Hepatocyte (in vitro differentiated cells): ENCODE measurements around the gene QRICH1. TPM values are rescaled to one million over a fixed set of nuclear protein-coding genes. Genes with fewer than 3 reads are reported as not detected.
A peak's percentile ranks its signal among the peaks of the same experiment; 100 is the strongest.

Source experiments
- DNase-seq: peaks from one replicate; pipeline ENCODE4 v3.0.0-alpha.2; 2016; ENCODE audit warnings: low spot score
- H2AFZ ChIP-seq: fragments of 200-600 bp; sonication (generic); 2 replicates; pipeline ENCODE4 v1.6.0; 2016; ENCODE audit warnings: antibody characterized with exemption, mild to moderate bottlenecking
- H3K27ac ChIP-seq: fragments of 200-600 bp; sonication (generic); 2 replicates; pipeline ENCODE4 v1.5.1; 2016; ENCODE audit warnings: mild to moderate bottlenecking
- H3K27me3 ChIP-seq: fragments of 200-600 bp; sonication (generic); 2 replicates; pipeline ENCODE4 v1.6.1; 2016
- H3K36me3 ChIP-seq: fragments of 200-600 bp; sonication (generic); replicated peaks from 2 replicates; pipeline ENCODE4 v1.5.1; 2016; ENCODE audit warnings: low read depth; ENCODE audit not compliant: insufficient read depth
- H3K4me1 ChIP-seq: fragments of 200-600 bp; sonication (generic); 2 replicates; pipeline ENCODE4 v1.5.1; 2016; ENCODE audit warnings: mild to moderate bottlenecking, moderate library complexity; ENCODE audit not compliant: insufficient read depth
- H3K4me2 ChIP-seq: fragments of 200-600 bp; sonication (generic); 2 replicates; pipeline ENCODE4 v1.6.0; 2016
- H3K4me3 ChIP-seq: fragments of 200-600 bp; sonication (generic); 2 replicates; pipeline ENCODE4 v1.5.1; 2016; ENCODE audit warnings: mild to moderate bottlenecking
- H3K79me2 ChIP-seq: fragments of 200-600 bp; sonication (generic); 2 replicates; pipeline ENCODE4 v1.6.0; 2017; ENCODE audit warnings: mild to moderate bottlenecking
- H3K9me2 ChIP-seq: fragments of 200-600 bp; sonication (generic); replicated peaks from 2 replicates; pipeline ENCODE4 v1.6.0; 2017; ENCODE audit warnings: mild to moderate bottlenecking; ENCODE audit not compliant: insufficient read depth
- H3K9me3 ChIP-seq: fragments of 200-600 bp; sonication (generic); 2 replicates; pipeline ENCODE4 v1.5.1; 2016; ENCODE audit warnings: low read depth, mild to moderate bottlenecking
- H4K20me1 ChIP-seq: fragments of 200-600 bp; sonication (generic); 2 replicates; pipeline ENCODE4 v1.6.0; 2016; ENCODE audit warnings: mild to moderate bottlenecking; ENCODE audit not compliant: insufficient read depth, poor library complexity, severe bottlenecking
- EZH2 ChIP-seq: fragments of 200-600 bp; sonication (generic); IDR thresholded peaks from 2 replicates; pipeline ENCODE4 v1.6.1; 2016; ENCODE audit warnings: antibody characterized with exemption, mild to moderate bottlenecking, borderline replicate concordance
- EZH2phosphoT487 ChIP-seq: fragments of 200-600 bp; sonication (generic); IDR thresholded peaks from one replicate; pipeline ENCODE4 v1.6.1; 2018; ENCODE audit warnings: antibody characterized with exemption, mild to moderate bottlenecking, low read depth, moderate library complexity; ENCODE audit not compliant: unreplicated experiment, severe bottlenecking
- WGBS: methylation state at CpG from one replicate; pipeline ENCODE4 v1.1.6; 2016; ENCODE audit warnings: low lambda C conversion rate; ENCODE audit errors: missing lambda C conversion rate; 5-methylcytosine and 5-hydroxymethylcytosine counted together
- polyA plus RNA-seq: library from polyadenylated mRNA; unstranded; fragments of >200 nt; fragmentation: Nextera tagmentation; extraction: Ambion mirVana; gene quantifications from 2 replicates; pipeline ENCODE4 v1.2.1, GENCODE V29; 2016
- total RNA-seq: library from RNA; depleted of rRNA; stranded (reverse); fragments of >200 nt; gene quantifications from 2 replicates; pipeline ENCODE4 v1.2.3, GENCODE V29; 2014
- TF ChIP-seq, protein P1 (sequence below): fragments of 200-600 bp; sonication (generic); IDR thresholded peaks from 2 replicates; pipeline ENCODE4 v1.5.1; 2016; ENCODE audit warnings: antibody characterized with exemption, mild to moderate bottlenecking; ENCODE audit not compliant: poor library complexity

QRICH1 gene
- total and polyA plus RNA-seq, 2 experiments from 2014 or later = 42.6 to 79.9 TPM

DNA sequence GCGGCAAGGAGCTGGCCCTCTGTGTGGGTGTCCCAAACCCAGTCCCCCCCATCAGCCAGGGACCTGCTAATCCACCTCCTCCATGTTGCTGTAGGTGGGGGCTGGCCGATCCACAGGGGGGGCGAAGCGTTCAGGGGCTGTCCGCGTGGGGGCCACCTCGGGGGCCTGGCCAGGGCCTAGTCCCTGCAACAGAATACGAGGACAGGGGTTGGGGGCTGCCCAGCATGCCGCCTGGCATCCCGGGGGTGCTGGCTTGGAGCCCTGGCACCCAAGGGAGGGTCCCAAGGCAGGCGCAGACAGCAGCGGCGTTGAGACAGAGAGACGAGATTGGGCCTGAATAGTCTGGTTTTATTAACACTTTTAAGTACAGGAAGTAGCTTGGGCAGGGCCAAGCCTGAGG is 14.5 kb upstream of the QRICH1 start:
- no peaks in the 10 kb centered on the region for H3K27me3 ChIP-seq
- 93% methylated on average over 9 of the region's 14 CpGs for WGBS
- H3K9me2 ChIP-seq = no peaks in the 10 kb centered on the region
- H3K79me2 ChIP-seq = peaks cover 10% of the 10 kb centered on the region
- H3K4me3 ChIP-seq = no peak overlapping the region
- no peak overlapping the region for H3K4me2 ChIP-seq
- H3K9me3 ChIP-seq = no peaks in the 10 kb centered on the region
- no peak for DNase-seq
- H3K27ac ChIP-seq = no peak overlapping the region
- peaks cover 4% of the 10 kb centered on the region for H3K4me1 ChIP-seq
- no peaks in the 10 kb centered on the region for H4K20me1 ChIP-seq
- TF ChIP-seq, protein P1, sequence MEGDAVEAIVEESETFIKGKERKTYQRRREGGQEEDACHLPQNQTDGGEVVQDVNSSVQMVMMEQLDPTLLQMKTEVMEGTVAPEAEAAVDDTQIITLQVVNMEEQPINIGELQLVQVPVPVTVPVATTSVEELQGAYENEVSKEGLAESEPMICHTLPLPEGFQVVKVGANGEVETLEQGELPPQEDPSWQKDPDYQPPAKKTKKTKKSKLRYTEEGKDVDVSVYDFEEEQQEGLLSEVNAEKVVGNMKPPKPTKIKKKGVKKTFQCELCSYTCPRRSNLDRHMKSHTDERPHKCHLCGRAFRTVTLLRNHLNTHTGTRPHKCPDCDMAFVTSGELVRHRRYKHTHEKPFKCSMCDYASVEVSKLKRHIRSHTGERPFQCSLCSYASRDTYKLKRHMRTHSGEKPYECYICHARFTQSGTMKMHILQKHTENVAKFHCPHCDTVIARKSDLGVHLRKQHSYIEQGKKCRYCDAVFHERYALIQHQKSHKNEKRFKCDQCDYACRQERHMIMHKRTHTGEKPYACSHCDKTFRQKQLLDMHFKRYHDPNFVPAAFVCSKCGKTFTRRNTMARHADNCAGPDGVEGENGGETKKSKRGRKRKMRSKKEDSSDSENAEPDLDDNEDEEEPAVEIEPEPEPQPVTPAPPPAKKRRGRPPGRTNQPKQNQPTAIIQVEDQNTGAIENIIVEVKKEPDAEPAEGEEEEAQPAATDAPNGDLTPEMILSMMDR = no peak
- TF ChIP-seq EZH2 = no peak
- TF ChIP-seq EZH2phosphoT487 = no peak
- no peak overlapping the region for H2AFZ ChIP-seq
- no peaks in the 10 kb centered on the region for H3K36me3 ChIP-seq

DNA sequence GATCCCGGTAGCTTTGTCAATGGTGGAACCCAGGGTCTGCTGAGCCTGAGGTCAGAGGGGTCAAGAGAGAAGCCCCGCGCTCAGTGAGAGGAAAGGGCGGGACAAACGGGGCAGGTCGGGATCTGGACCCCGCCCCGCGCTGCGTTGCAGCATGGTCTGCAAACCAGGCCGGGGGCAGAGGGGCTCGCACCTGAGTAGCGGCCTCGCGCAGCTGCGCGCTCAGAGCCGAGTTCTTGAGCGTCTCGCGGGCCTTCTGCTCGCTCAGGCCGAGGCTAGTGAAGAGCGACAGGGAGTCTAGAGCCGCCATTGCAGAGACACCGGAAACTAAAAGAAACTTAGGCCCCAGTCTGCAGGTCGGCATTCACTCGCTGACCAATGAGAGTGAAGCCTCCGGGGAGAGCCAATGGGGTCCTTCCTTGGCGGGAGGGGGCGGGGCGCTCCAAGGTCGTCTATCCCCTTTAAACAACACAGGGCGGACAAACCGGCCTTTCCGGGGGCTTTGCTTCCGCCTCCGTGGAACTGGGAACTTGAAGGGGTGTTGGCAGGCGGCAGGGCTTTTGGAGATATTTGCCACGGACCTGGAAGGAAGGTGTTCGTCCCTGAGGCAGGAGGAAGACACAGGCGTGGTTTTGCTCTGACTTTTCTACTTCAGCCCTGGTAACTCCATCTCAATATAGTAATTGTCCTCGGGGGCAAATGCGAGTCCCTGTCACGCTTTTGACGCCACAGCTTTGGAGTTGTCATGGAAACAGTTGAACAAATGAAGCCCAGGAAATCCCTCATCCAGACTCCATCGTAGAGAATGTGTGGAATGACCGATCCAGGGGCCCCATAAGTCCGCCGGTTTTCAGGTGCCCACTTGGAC is 10.8 kb upstream of the QRICH1 start, which contains the start of gene QARS1:
QARS1 (minus strand) TSS at position 331 of the 865 bp plus-strand sequence; CDS start at position 307, 24 bp downstream.
- Histone ChIP-seq H3K79me2 (peaks cover 20% of the 10 kb centered on the region), H3K27me3 (no peaks in the 10 kb centered on the region), H3K27ac (peak within 1 kb of the TSS; percentile 89), H3K4me3 (peak within 1 kb of the TSS; percentile 64), H3K9me2 (no peaks in the 10 kb centered on the region), H3K4me1 (peaks cover 5% of the 10 kb centered on the region), H3K4me2 (peak within 1 kb of the TSS; percentile 95), H3K9me3 (no peaks in the 10 kb centered on the region), H3K36me3 (no peaks in the 10 kb centered on the region), H4K20me1 (no peaks in the 10 kb centered on the region), H2AFZ (peak within 1 kb of the TSS; percentile 67)
- DNase-seq = peak; percentile 95
- no peak for TF ChIP-seq EZH2phosphoT487
- TF ChIP-seq, protein P1 = no peak
- TF ChIP-seq EZH2 = no peak
- WGBS = 1% methylated on average over 50 of the region's 50 CpGs

DNA sequence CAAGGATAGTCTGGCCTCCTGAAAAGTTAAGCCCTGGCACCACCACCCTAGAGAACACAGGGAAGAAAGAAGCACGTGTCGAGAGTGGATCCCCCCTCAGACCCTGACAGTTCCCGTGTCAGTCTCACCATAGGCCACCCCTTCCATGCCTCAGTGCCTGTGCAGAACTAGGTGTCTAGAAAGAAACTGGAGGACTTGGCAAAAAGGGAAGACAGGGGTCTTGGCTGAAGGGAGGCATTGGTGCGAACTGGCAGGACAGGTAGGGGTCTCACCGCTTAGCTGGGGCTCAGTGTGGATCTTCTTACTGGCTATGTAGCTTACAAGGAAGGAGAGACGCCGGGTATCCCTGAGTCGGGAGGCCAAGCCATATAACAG is 10.2 kb upstream of the QRICH1 start:
- Histone ChIP-seq H3K36me3 (no peaks in the 10 kb centered on the region), H3K27ac (peak overlapping the region; percentile 89), H3K4me1 (peaks cover 5% of the 10 kb centered on the region), H3K4me2 (peak overlapping the region; percentile 95), H3K9me2 (no peaks in the 10 kb centered on the region), H2AFZ (peak overlapping the region; percentile 51), H3K4me3 (peak overlapping the region; percentile 64), H3K27me3 (no peaks in the 10 kb centered on the region), H3K79me2 (peaks cover 20% of the 10 kb centered on the region), H4K20me1 (no peaks in the 10 kb centered on the region), H3K9me3 (no peaks in the 10 kb centered on the region)
- no peak for DNase-seq
- WGBS = 17% methylated on average over 8 of the region's 8 CpGs
- TF ChIP-seq, protein P1 = no peak
- TF ChIP-seq EZH2phosphoT487 = no peak
